Measurements from ENCODE around the gene DSP.

The DSP gene

GRCh38 chr6:7562769-7563168 is 21.3 kb downstream of the DSP start:
- no peak overlapping the region for H3K27ac ChIP-seq
- H3K4me3 ChIP-seq = no peak overlapping the region
- H3K9me3 ChIP-seq (replicated peaks in 1 of 11) = no peaks in the 10 kb centered on the region
- H3K9ac ChIP-seq = no peak overlapping the region
- H4K20me1 ChIP-seq = no peaks in the 10 kb centered on the region
- no peaks in the 10 kb centered on the region for H3K36me3 ChIP-seq
- no peaks in the 10 kb centered on the region for H3K4me1 ChIP-seq
- no peak for TF ChIP-seq Cebpa-rat (IDR thresholded peaks at IDR 0.05)
- no peaks in the 10 kb centered on the region for H3K27me3 ChIP-seq
- no peak overlapping the region for H3K4me2 ChIP-seq

- no peaks in the 10 kb centered on the region for H3K27me3 ChIP-seq
- no peaks in the 10 kb centered on the region for H3K36me3 ChIP-seq
- no peaks in the 10 kb centered on the region for H3K4me1 ChIP-seq
- no peak overlapping the region for H3K4me3 ChIP-seq
- no peaks in the 10 kb centered on the region for H4K20me1 ChIP-seq
- H3K9ac ChIP-seq = no peak overlapping the region
- no peak for TF ChIP-seq Cebpa-rat (IDR thresholded peaks at IDR 0.05)
- no peak overlapping the region for H3K4me2 ChIP-seq
- no peaks in the 10 kb centered on the region for H3K9me3 ChIP-seq (replicated peaks in 1 of 11)
- no peak overlapping the region for H3K27ac ChIP-seq
Observed at GRCh38 chr6:7566107-7566506, 24.6 kb downstream of the DSP start.

- Histone ChIP-seq H3K9me3 (replicated peaks in 1 of 11) (no peaks in the 10 kb centered on the region), H3K36me3 (no peaks in the 10 kb centered on the region), H3K4me2 (no peak overlapping the region), H3K4me3 (no peak overlapping the region), H4K20me1 (no peaks in the 10 kb centered on the region), H3K27me3 (no peaks in the 10 kb centered on the region), H3K9ac (no peak overlapping the region), H3K4me1 (no peaks in the 10 kb centered on the region), H3K27ac (no peak overlapping the region)
- TF ChIP-seq Cebpa-rat (IDR thresholded peaks at IDR 0.05) = no peak
Observed at GRCh38 chr6:7566617-7567173, 25.2 kb downstream of the DSP start.

GRCh38 chr6:7568021-7568420 is 26.6 kb downstream of the DSP start:
- H3K27me3 ChIP-seq = no peaks in the 10 kb centered on the region
- no peak overlapping the region for H3K4me3 ChIP-seq
- H3K4me2 ChIP-seq = no peak overlapping the region
- no peaks in the 10 kb centered on the region for H3K9me3 ChIP-seq (replicated peaks in 1 of 11)
- no peak overlapping the region for H3K27ac ChIP-seq
- TF ChIP-seq Cebpa-rat (IDR thresholded peaks at IDR 0.05) = no peak
- H3K9ac ChIP-seq = no peak overlapping the region
- no peaks in the 10 kb centered on the region for H4K20me1 ChIP-seq
- no peaks in the 10 kb centered on the region for H3K36me3 ChIP-seq
- no peaks in the 10 kb centered on the region for H3K4me1 ChIP-seq

GRCh38 chr6:7569082-7569481 is 27.6 kb downstream of the DSP start:
- no peak for TF ChIP-seq Cebpa-rat (IDR thresholded peaks at IDR 0.05)
- no peaks in the 10 kb centered on the region for H4K20me1 ChIP-seq
- no peaks in the 10 kb centered on the region for H3K4me1 ChIP-seq
- no peak overlapping the region for H3K9ac ChIP-seq
- H3K9me3 ChIP-seq (replicated peaks in 1 of 11) = no peaks in the 10 kb centered on the region
- no peak overlapping the region for H3K27ac ChIP-seq
- no peaks in the 10 kb centered on the region for H3K27me3 ChIP-seq
- H3K4me3 ChIP-seq = no peak overlapping the region
- H3K36me3 ChIP-seq = no peaks in the 10 kb centered on the region
- H3K4me2 ChIP-seq = no peak overlapping the region

- Histone ChIP-seq H3K36me3 (no peaks in the 10 kb centered on the region), H4K20me1 (no peaks in the 10 kb centered on the region), H3K9me3 (replicated peaks in 1 of 11) (no peaks in the 10 kb centered on the region), H3K4me1 (no peaks in the 10 kb centered on the region), H3K27me3 (no peaks in the 10 kb centered on the region), H3K4me2 (no peak overlapping the region), H3K27ac (no peak overlapping the region), H3K4me3 (no peak overlapping the region), H3K9ac (no peak overlapping the region)
- TF ChIP-seq Cebpa-rat (IDR thresholded peaks at IDR 0.05) = no peak
Observed at GRCh38 chr6:7572213-7572943, 30.9 kb downstream of the DSP start.

- H3K36me3 ChIP-seq = no peaks in the 10 kb centered on the region
- H3K27ac ChIP-seq = no peak overlapping the region
- no peaks in the 10 kb centered on the region for H3K9me3 ChIP-seq (replicated peaks in 1 of 11)
- H3K4me2 ChIP-seq = no peak overlapping the region
- H4K20me1 ChIP-seq = no peaks in the 10 kb centered on the region
- H3K27me3 ChIP-seq = no peaks in the 10 kb centered on the region
- no peak for TF ChIP-seq Cebpa-rat (IDR thresholded peaks at IDR 0.05)
- no peak overlapping the region for H3K4me3 ChIP-seq
- no peaks in the 10 kb centered on the region for H3K4me1 ChIP-seq
- H3K9ac ChIP-seq = no peak overlapping the region
Observed at GRCh38 chr6:7574500-7574899, 33.0 kb downstream of the DSP start.

GRCh38 chr6:7578516-7578915 is 37.0 kb downstream of the DSP start:
- Histone ChIP-seq H4K20me1 (no peaks in the 10 kb centered on the region), H3K9me3 (replicated peaks in 1 of 11) (no peaks in the 10 kb centered on the region; a peak in 1 of 22 replicates), H3K27me3 (no peaks in the 10 kb centered on the region), H3K4me3 (no peak overlapping the region), H3K36me3 (no peaks in the 10 kb centered on the region), H3K4me2 (no peak overlapping the region), H3K4me1 (0 out of 20 replicates have a peak, but pooled peaks cover 0 to 3% (median 0%) of the 10 kb centered on the region in 10 experiments), H3K9ac (no peak overlapping the region), H3K27ac (no peak overlapping the region)
- no peak for TF ChIP-seq Cebpa-rat (IDR thresholded peaks at IDR 0.05)

- H3K27ac ChIP-seq = no peak overlapping the region
- H3K4me2 ChIP-seq = no peak overlapping the region
- H3K4me1 ChIP-seq = 0 out of 20 replicates have a peak, but pooled peaks cover 0 to 3% (median 0%) of the 10 kb centered on the region in 10 experiments
- H4K20me1 ChIP-seq = no peaks in the 10 kb centered on the region
- no peak overlapping the region for H3K9ac ChIP-seq
- no peak for TF ChIP-seq Cebpa-rat (IDR thresholded peaks at IDR 0.05)
- no peaks in the 10 kb centered on the region; a peak in 1 of 22 replicates for H3K9me3 ChIP-seq (replicated peaks in 1 of 11)
- no peak overlapping the region for H3K4me3 ChIP-seq
- H3K27me3 ChIP-seq = no peaks in the 10 kb centered on the region
- no peaks in the 10 kb centered on the region for H3K36me3 ChIP-seq
Observed at GRCh38 chr6:7578931-7579330, 37.5 kb downstream of the DSP start.

GRCh38 chr6:7579851-7580250 is 38.4 kb downstream of the DSP start:
- H3K4me3 ChIP-seq = no peak overlapping the region
- H3K36me3 ChIP-seq = no peaks in the 10 kb centered on the region
- no peaks in the 10 kb centered on the region for H4K20me1 ChIP-seq
- H3K27me3 ChIP-seq = no peaks in the 10 kb centered on the region
- no peak overlapping the region for H3K27ac ChIP-seq
- H3K4me2 ChIP-seq = no peak overlapping the region
- H3K9me3 ChIP-seq (replicated peaks in 1 of 11) = no peaks in the 10 kb centered on the region; a peak in 1 of 22 replicates
- H3K4me1 ChIP-seq = 0 out of 20 replicates have a peak, but pooled peaks cover 0 to 3% (median 0%) of the 10 kb centered on the region in 10 experiments
- no peak for TF ChIP-seq Cebpa-rat (IDR thresholded peaks at IDR 0.05)
- H3K9ac ChIP-seq = no peak overlapping the region
